GM18951 (cell line): ENCODE measurements around the gene HNRNPAB.
"Not testable (repeated sequence)": the region's sequence is repeated elsewhere in the genome, so short reads cannot be mapped to it uniquely, and the experiment has no call there.

Experiments used
- POLR2A ChIP-seq: IDR thresholded peaks from 4 replicates; pipeline ENCODE4 v1.6.1; 2011; ENCODE audit warnings: mild to moderate bottlenecking; ENCODE audit not compliant: insufficient read length, insufficient read depth; ENCODE audit errors: extremely low read depth
- in situ Hi-C: fragments of 300-500 bp; cut with MboI; formaldehyde crosslinking; loops from one replicate; pipeline ENCODE4 v1.12.0; 2022; ENCODE audit warnings: low sequenced_read_pairs, mixed read lengths, inconsistent platforms; ENCODE audit not compliant: unreplicated experiment

Gene HNRNPAB

GRCh38 chr5:178244576-178244975, 40.2 kb downstream of the HNRNPAB start:
- TF ChIP-seq POLR2A: no peak
- in situ Hi-C loops: no loop called here

GRCh38 chr5:178245389-178245788, 41.1 kb downstream of the HNRNPAB start:
- in situ Hi-C loops: no loop called here
- no peak for TF ChIP-seq POLR2A

- TF ChIP-seq POLR2A: no peak
- in situ Hi-C loops: no loop called here
Measured at GRCh38 chr5:178246624-178247279, 42.4 kb downstream of the HNRNPAB start.

GRCh38 chr5:178247481-178248456, 43.4 kb downstream of the HNRNPAB start:
- TF ChIP-seq POLR2A: no peak
- in situ Hi-C loops: no loop called here

- in situ Hi-C loops: no loop called here
- no peak for TF ChIP-seq POLR2A
Measured at GRCh38 chr5:178248750-178249149, 44.4 kb downstream of the HNRNPAB start.

GRCh38 chr5:178249191-178249989, 45.1 kb downstream of the HNRNPAB start:
- TF ChIP-seq POLR2A: no peak
- in situ Hi-C loops: no loop called here

- TF ChIP-seq POLR2A: no peak
- in situ Hi-C loops: no loop called here
Measured at GRCh38 chr5:178250263-178250662, 45.9 kb downstream of the HNRNPAB start.

GRCh38 chr5:178252258-178252657, 47.9 kb downstream of the HNRNPAB start:
- no peak for TF ChIP-seq POLR2A
- in situ Hi-C loops: no loop called here

- in situ Hi-C loops: not testable (repeated sequence)
Measured at GRCh38 chr5:178253632-178254031, 49.3 kb downstream of the HNRNPAB start.

- no peak for TF ChIP-seq POLR2A
- in situ Hi-C loops: no loop called here
Measured at GRCh38 chr5:178256746-178257145, 52.4 kb downstream of the HNRNPAB start.

GRCh38 chr5:178257650-178258049, 53.3 kb downstream of the HNRNPAB start:
- no peak for TF ChIP-seq POLR2A
- in situ Hi-C loops: no loop called here

GRCh38 chr5:178259623-178260536, 55.5 kb downstream of the HNRNPAB start:
- in situ Hi-C loops: no loop called here
- TF ChIP-seq POLR2A: no peak
